Fibroblast of villous mesenchyme (primary cell): ENCODE data around the gene CARMIL1. TPM values are rescaled to one million over a fixed set of nuclear protein-coding genes. Genes with fewer than 3 reads are reported as not detected.

Source experiments
- DNase-seq: peaks from one replicate; pipeline ENCODE4 v3.0.0-alpha.2; 2010; ENCODE audit warnings: low read depth
- H3K4me3 ChIP-seq: 2 replicates; pipeline ENCODE4 v1.5.1; 2011; ENCODE audit warnings: low read depth, mild to moderate bottlenecking, low read length
- CTCF ChIP-seq: IDR thresholded peaks from 2 replicates; pipeline ENCODE4 v1.5.1; 2012; ENCODE audit warnings: low read depth, mild to moderate bottlenecking, low read length; ENCODE audit not compliant: insufficient read depth
- total RNA-seq: library from RNA; depleted of rRNA; stranded (reverse); fragments of >200 nt; gene quantifications from 2 replicates; pipeline ENCODE4 v1.2.3, GENCODE V29; 2012

Gene CARMIL1
- total RNA-seq, 1 donor = 11.2 TPM

- DNase-seq = no peak
- no peak for TF ChIP-seq CTCF
- H3K4me3 ChIP-seq = no peak overlapping the region
These were observed 135.0 kb downstream of the CARMIL1 start for GRCh38 chr6:25414168-25414567.

GRCh38 chr6:25414755-25415154 is 135.6 kb downstream of the CARMIL1 start:
- no peak for DNase-seq
- TF ChIP-seq CTCF = no peak
- no peak overlapping the region for H3K4me3 ChIP-seq

- DNase-seq = no peak
- no peak overlapping the region for H3K4me3 ChIP-seq
- TF ChIP-seq CTCF = no peak
These were observed 136.1 kb downstream of the CARMIL1 start for GRCh38 chr6:25415274-25415673.

- no peak for DNase-seq
- H3K4me3 ChIP-seq = no peak overlapping the region
- no peak for TF ChIP-seq CTCF
These were observed 136.5 kb downstream of the CARMIL1 start for GRCh38 chr6:25415701-25416100.

GRCh38 chr6:25417046-25417605 is 138.0 kb downstream of the CARMIL1 start:
- no peak for TF ChIP-seq CTCF
- H3K4me3 ChIP-seq = no peak overlapping the region
- peak; percentile 53 for DNase-seq

- no peak for TF ChIP-seq CTCF
- H3K4me3 ChIP-seq = no peak overlapping the region
- DNase-seq = peak; percentile 35
These were observed 139.4 kb downstream of the CARMIL1 start for GRCh38 chr6:25418454-25419052.

GRCh38 chr6:25419879-25420278 is 140.7 kb downstream of the CARMIL1 start:
- TF ChIP-seq CTCF = no peak

More at GRCh38 chr6:25419879-25420278, 140.7 kb downstream of the CARMIL1 start:
- H3K4me3 ChIP-seq = no peak overlapping the region
- no peak for DNase-seq
